ENCODE measurements around the gene CA5A.

DNA sequence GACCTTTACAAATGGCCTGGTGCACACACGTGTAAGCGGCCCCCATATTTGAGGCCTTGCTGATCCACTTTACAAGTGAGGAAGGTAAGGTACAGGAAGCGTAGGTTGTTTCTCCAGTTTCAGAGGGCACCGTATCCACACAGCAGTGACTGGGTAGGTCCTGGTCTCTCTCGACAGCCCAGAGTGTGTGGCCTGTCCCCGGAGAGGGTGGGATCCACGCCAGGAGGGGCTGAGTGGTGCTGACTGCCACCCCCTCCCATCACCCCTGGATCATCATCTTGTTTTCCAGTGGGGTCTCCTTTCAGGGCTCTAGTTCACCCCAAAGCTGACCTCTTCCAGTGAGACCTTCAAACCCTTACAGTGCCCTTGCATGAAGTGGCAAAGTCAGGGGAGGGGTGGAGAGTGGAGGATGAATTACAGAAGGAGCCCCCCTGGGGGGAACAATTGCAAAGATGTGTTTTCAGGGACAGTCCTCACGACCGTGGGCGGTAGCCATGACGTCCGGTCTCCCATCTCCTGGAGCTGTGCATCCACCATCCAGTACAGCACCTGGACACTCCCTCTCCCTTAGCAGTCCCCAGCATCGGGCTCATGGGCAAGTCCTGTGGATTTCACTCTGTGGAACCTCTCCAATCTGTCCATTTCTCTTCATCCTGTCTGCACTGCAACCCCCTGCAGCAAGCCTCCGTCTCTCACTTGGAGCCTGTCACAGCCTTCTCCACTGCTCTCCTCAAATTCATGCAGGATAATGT lies 10.4 kb upstream of the CA5A start:
- TF ChIP-seq, protein P1, sequence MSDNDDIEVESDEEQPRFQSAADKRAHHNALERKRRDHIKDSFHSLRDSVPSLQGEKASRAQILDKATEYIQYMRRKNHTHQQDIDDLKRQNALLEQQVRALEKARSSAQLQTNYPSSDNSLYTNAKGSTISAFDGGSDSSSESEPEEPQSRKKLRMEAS (IDR thresholded peaks at IDR 0.05) = no peak
- no peak for TF ChIP-seq NPAS2 (CRISPR knock-in tag; IDR thresholded peaks at IDR 0.05; ENCODE audit: borderline replicate concordance)
- TF ChIP-seq JUNB (IDR thresholded peaks at IDR 0.05) = no peak
- TF ChIP-seq POLR2AphosphoS2 (conservative IDR thresholded peaks at IDR 0.05; ENCODE audit: low read length) = no peak
- TF ChIP-seq, protein P2, sequence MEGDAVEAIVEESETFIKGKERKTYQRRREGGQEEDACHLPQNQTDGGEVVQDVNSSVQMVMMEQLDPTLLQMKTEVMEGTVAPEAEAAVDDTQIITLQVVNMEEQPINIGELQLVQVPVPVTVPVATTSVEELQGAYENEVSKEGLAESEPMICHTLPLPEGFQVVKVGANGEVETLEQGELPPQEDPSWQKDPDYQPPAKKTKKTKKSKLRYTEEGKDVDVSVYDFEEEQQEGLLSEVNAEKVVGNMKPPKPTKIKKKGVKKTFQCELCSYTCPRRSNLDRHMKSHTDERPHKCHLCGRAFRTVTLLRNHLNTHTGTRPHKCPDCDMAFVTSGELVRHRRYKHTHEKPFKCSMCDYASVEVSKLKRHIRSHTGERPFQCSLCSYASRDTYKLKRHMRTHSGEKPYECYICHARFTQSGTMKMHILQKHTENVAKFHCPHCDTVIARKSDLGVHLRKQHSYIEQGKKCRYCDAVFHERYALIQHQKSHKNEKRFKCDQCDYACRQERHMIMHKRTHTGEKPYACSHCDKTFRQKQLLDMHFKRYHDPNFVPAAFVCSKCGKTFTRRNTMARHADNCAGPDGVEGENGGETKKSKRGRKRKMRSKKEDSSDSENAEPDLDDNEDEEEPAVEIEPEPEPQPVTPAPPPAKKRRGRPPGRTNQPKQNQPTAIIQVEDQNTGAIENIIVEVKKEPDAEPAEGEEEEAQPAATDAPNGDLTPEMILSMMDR (IDR thresholded peaks at IDR 0.05) = no peak
- TF ChIP-seq NR3C1 (IDR thresholded peaks at IDR 0.05) = no peak
- no peak for TF ChIP-seq MAZ (IDR thresholded peaks at IDR 0.05; ENCODE audit: borderline replicate concordance, low read depth, low read length)
- no peak for TF ChIP-seq CHD2 (IDR thresholded peaks at IDR 0.05; ENCODE audit: low read length, partially characterized antibody)
- TF ChIP-seq, protein P3, sequence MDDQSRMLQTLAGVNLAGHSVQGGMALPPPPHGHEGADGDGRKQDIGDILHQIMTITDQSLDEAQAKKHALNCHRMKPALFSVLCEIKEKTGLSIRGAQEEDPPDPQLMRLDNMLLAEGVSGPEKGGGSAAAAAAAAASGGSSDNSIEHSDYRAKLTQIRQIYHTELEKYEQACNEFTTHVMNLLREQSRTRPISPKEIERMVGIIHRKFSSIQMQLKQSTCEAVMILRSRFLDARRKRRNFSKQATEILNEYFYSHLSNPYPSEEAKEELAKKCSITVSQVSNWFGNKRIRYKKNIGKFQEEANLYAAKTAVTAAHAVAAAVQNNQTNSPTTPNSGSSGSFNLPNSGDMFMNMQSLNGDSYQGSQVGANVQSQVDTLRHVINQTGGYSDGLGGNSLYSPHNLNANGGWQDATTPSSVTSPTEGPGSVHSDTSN (IDR thresholded peaks at IDR 0.05) = no peak
- no peak for TF ChIP-seq ESRRA (IDR thresholded peaks at IDR 0.05; ENCODE audit: borderline replicate concordance, low read length)

All from A549 (cell line).